ENCODE results near the gene COX19. TPM values are rescaled to one million over a fixed set of nuclear protein-coding genes. Genes with fewer than 3 reads are reported as not detected.
A peak's percentile ranks its signal among the peaks of the same experiment; 100 is the strongest.

The COX19 gene
- total RNA-seq, 1 donor from 2014 or later: 13.1 TPM

GRCh38 chr7:995571-995970 is 20.2 kb upstream of the COX19 start:
- Mint-ChIP-seq H3K27ac (ENCODE audit: unreplicated experiment) (no peak overlapping the region), H3K4me1 (peaks cover 11% of the 10 kb centered on the region), H3K27me3 (ENCODE audit: low read depth) (peaks cover 3% of the 10 kb centered on the region), H3K36me3 (ENCODE audit: low read depth) (no peaks in the 10 kb centered on the region), H3K4me3 (no peak overlapping the region), H3K9me3 (no peaks in the 10 kb centered on the region)
- TF ChIP-seq, protein P1, sequence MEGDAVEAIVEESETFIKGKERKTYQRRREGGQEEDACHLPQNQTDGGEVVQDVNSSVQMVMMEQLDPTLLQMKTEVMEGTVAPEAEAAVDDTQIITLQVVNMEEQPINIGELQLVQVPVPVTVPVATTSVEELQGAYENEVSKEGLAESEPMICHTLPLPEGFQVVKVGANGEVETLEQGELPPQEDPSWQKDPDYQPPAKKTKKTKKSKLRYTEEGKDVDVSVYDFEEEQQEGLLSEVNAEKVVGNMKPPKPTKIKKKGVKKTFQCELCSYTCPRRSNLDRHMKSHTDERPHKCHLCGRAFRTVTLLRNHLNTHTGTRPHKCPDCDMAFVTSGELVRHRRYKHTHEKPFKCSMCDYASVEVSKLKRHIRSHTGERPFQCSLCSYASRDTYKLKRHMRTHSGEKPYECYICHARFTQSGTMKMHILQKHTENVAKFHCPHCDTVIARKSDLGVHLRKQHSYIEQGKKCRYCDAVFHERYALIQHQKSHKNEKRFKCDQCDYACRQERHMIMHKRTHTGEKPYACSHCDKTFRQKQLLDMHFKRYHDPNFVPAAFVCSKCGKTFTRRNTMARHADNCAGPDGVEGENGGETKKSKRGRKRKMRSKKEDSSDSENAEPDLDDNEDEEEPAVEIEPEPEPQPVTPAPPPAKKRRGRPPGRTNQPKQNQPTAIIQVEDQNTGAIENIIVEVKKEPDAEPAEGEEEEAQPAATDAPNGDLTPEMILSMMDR (conservative IDR thresholded peaks at IDR 0.05): no peak
- no peak for DNase-seq (ENCODE audit: low read depth, low spot score)

DNA sequence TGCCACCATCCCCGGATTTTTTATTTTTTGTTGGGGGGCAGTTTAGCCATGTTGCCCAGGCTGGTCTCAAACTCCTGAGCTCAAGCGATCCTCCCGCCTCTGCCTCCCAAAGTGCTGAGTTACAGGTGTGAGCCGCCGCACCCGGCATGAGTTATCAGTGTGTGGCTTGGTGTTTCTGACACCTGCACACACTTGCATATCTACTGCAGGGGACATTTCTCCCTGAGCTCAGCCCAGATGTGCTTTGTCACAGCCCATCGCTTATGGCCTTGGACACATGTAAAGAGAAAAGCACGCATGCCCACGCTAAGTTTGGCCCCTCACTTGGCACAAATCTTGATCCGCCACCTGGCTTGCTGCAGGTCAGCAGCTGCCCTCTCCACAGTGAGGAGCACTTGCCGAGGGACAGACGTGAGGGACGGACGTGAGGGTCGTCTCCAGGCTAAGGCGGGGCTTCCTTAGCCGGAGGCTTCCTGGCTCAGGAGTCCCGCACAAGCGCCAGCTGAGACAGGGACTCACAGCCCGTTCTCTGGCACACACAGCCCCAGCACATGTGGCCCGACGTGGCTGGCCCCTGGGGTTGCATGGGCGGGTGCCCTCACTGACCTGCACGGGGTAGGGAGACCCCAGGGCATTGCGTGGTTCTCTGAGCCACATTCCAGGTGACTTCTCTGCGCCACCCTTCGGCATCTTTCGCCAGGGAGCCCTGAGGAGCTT is 19.4 kb upstream of the COX19 start:
- no peak overlapping the region for H3K27ac Mint-ChIP-seq (ENCODE audit: unreplicated experiment)
- no peaks in the 10 kb centered on the region for H3K36me3 Mint-ChIP-seq (ENCODE audit: low read depth)
- H3K9me3 Mint-ChIP-seq: no peaks in the 10 kb centered on the region
- H3K27me3 Mint-ChIP-seq (ENCODE audit: low read depth): peaks cover 3% of the 10 kb centered on the region
- peaks cover 11% of the 10 kb centered on the region for H3K4me1 Mint-ChIP-seq
- TF ChIP-seq, protein P1 (conservative IDR thresholded peaks at IDR 0.05): no peak
- H3K4me3 Mint-ChIP-seq: peak overlapping the region; percentile 12
- no peak for DNase-seq (ENCODE audit: low read depth, low spot score)

GRCh38 chr7:992709-993607 is 17.6 kb upstream of the COX19 start:
- Mint-ChIP-seq H3K4me1 (peaks cover 11% of the 10 kb centered on the region), H3K27me3 (ENCODE audit: low read depth) (peaks cover 3% of the 10 kb centered on the region), H3K9me3 (no peaks in the 10 kb centered on the region), H3K36me3 (ENCODE audit: low read depth) (no peaks in the 10 kb centered on the region), H3K27ac (ENCODE audit: unreplicated experiment) (peak overlapping the region; percentile 62), H3K4me3 (peak overlapping the region; percentile 67)
- TF ChIP-seq, protein P1 (conservative IDR thresholded peaks at IDR 0.05): peak; percentile 100
- peak; percentile 98 for DNase-seq (ENCODE audit: low read depth, low spot score)

DNA sequence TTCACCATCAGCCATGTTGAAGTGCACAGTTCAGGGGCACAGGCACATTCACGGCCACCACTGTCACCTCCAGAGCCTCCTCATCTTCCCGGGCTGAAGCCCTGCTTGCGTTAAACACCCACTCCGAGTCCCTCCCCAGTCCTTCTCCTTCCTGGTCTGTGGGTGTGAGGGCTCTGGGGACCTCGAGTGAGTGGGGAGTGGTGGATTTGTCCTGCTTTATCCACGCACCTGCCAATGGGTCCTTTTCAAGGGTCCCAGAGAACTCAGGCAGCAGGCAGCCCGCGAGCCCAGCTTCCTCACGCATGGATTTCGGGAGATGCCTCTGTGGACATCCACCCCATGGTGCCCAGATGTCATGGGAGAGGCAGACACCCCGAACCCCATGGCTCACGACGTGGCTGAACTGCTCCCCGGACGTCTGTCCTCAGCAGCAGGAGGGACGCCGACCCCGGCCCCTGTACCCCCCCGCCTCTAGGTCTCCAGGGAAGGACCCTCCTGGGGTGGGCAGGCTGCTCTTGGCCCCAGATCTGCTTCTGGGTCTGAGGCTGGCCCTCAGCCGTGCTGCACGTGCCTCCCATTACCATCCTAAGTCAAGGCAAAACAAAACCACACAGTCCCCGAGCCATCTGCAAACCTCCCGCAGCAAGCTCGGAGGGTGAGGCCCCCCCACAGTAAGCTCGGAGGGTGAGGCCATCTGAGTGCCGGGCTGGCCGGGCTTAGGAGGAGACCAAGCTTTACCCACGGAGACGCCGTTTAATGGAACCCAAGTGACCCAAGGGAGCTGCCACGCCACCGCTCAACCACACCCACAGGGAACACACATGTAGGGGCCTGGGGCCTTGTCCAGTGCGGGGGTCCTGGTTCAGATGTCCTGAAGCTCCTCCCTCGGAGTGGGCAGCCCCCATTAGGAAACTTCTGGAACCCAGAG is 16.6 kb upstream of the COX19 start:
- DNase-seq (ENCODE audit: low read depth, low spot score): no peak
- no peaks in the 10 kb centered on the region for H3K36me3 Mint-ChIP-seq (ENCODE audit: low read depth)
- no peak overlapping the region for H3K4me3 Mint-ChIP-seq
- H3K4me1 Mint-ChIP-seq: peaks cover 11% of the 10 kb centered on the region
- peaks cover 3% of the 10 kb centered on the region for H3K27me3 Mint-ChIP-seq (ENCODE audit: low read depth)
- no peaks in the 10 kb centered on the region for H3K9me3 Mint-ChIP-seq
- no peak overlapping the region for H3K27ac Mint-ChIP-seq (ENCODE audit: unreplicated experiment)
- TF ChIP-seq, protein P1 (conservative IDR thresholded peaks at IDR 0.05): no peak
